ENCODE data around the gene TMEM62. TPM values are rescaled to one million over a fixed set of nuclear protein-coding genes. Genes with fewer than 3 reads are reported as not detected.

Gene TMEM62
- total RNA-seq, 2 experiments from 2014 or later, result 11.3 to 12.7 TPM

DNA sequence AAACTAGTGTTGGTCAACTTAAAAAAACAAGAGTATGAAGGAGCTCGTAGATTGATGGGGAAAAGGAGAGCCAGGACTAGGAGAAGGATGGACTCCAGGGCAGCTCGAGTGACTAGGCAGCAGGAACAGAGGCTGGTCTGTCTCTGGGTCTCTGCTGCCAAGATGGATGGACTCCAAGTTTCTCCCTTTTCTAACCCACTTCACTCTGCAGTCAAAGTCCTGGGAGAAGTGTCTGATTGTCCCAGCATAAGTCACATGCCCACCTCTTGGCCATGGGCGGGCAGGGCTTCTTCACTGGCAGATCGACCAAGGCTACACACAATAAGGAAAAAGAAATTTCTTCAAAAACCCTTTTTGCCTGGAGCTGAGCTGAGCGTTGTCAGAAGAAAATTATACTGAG is 96.6 kb downstream of the TMEM62 start:
- intact Hi-C loops (cut with micrococcal nuclease), result no loop called here
- CTCF ChIA-PET, result interaction anchor here (11.8 kb wide), 1 partner anchor 56 kb away, joined by 260 read pairs; no protein-coding TSS in a partner anchor

DNA sequence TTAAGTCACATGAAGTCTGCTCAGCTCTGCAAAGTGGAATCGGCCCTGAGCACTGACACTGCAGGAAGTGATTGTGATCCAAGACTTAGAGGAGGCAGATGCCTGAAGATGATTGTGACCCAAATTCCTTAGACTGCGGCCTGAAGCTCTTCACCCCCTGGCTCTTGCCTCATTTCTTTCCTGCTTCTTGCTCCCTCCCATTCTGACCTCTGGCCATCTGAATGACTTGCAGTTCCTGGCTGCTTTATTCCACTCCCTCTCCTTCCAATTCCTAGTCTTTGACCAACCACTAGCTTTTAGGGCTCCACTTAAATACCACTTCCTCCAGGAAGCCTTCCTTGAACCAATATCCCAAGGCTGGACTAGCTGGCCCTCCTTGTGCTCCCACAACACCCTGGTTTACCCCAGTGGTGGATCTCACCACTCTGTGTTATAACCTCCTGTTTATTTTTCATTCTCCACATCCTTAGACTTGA is 97.3 kb downstream of the TMEM62 start:
- Mint-ChIP-seq H3K36me3 (no peaks in the 10 kb centered on the region), H3K27me3 (no peaks in the 10 kb centered on the region), H3K4me1 (ENCODE audit: low read depth) (peaks cover 1% of the 10 kb centered on the region), H3K4me3 (no peak overlapping the region), H3K9me3 (no peaks in the 10 kb centered on the region), H3K27ac (no peak overlapping the region)
- POLR2A ChIA-PET, result no interaction called here
- no peak for DNase-seq
- intact Hi-C loops (cut with micrococcal nuclease), result no loop called here
- CTCF ChIA-PET, result interaction anchor here (11.8 kb wide), 1 partner anchor 56 kb away, joined by 260 read pairs; no protein-coding TSS in a partner anchor

More for the DNA sequence above, 96.6 kb downstream of the TMEM62 start:
- Mint-ChIP-seq H3K9me3 (no peaks in the 10 kb centered on the region), H3K36me3 (no peaks in the 10 kb centered on the region), H3K4me3 (no peak overlapping the region), H3K27me3 (peaks cover 1% of the 10 kb centered on the region), H3K27ac (no peak overlapping the region), H3K4me1 (ENCODE audit: low read depth) (peaks cover 3% of the 10 kb centered on the region)
- no peak for DNase-seq
- POLR2A ChIA-PET, result no interaction called here

DNA sequence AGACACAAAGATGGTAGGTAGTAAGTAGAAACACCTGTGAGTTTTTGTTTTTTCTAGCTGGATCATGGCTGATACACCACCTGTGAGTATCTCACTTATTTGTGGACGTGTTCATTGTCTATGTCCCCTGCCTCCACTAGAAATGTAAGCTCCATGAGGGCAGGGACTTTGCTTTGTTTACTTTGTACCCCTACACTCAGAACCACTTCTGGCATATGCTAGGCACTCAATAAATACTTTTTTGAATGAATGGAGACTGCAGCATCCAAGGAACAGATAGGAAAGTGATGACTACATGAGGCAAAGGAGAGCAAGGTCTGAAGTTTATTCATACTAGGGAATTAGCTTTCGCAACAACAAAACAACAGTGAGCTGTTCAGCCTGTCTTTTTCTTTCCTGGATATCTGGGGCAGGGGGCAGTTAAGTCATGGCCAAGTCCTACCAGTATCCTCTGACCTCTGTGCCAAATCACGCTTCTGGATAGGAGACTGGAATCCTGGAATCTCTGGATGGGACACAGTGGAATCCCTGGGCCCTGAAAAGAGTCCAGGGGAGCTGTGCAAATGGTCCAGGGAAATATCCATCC is 99.0 kb downstream of the TMEM62 start:
- ChIA-PET POLR2A (no interaction called here), CTCF (interaction anchor here (11.8 kb wide), 1 partner anchor 54 kb away, joined by 260 read pairs; no protein-coding TSS in a partner anchor)
- no peak overlapping the region for H3K27ac Mint-ChIP-seq
- intact Hi-C loops (cut with micrococcal nuclease), result no loop called here
- H3K4me3 Mint-ChIP-seq, result no peak overlapping the region
- H3K9me3 Mint-ChIP-seq, result no peaks in the 10 kb centered on the region
- no peaks in the 10 kb centered on the region for H3K36me3 Mint-ChIP-seq
- DNase-seq, result no peak
- no peaks in the 10 kb centered on the region for H3K4me1 Mint-ChIP-seq (ENCODE audit: low read depth)
- H3K27me3 Mint-ChIP-seq, result peaks cover 1% of the 10 kb centered on the region

Other genes starting within 250 kb of the TMEM62 start
- gene TTBK2, start 212.8 kb upstream of the TMEM62 start, total RNA-seq, result 10 to 100 TPM; 12.6 to 13.8 TPM
- gene UBR1, start 27.5 kb upstream of the TMEM62 start, total RNA-seq, result 10 to 100 TPM; 24.5 to 29.7 TPM
- 10 to 100 TPM; 79.5 to 80.6 TPM for gene CCNDBP1, start 51.8 kb downstream of the TMEM62 start, total RNA-seq
- not detected for gene EPB42, start 87.4 kb downstream of the TMEM62 start, total RNA-seq
- gene TGM5, start 133.3 kb downstream of the TMEM62 start, total RNA-seq, result not detected
- gene TGM7, start 168.7 kb downstream of the TMEM62 start, total RNA-seq, result not detected
- 1 to 10 TPM; 7.7 to 9.1 TPM for gene LCMT2, start 197.0 kb downstream of the TMEM62 start, total RNA-seq
- gene ZSCAN29, start 237.5 kb downstream of the TMEM62 start, total RNA-seq, result 10 to 100 TPM; 20.6 to 20.9 TPM
- gene TUBGCP4, start 237.5 kb downstream of the TMEM62 start, total RNA-seq, result 10 to 100 TPM; 37.3 to 37.6 TPM